ENCODE data around the gene GLP2R.
"Not testable (repeated sequence)": the region's sequence is repeated elsewhere in the genome, so short reads cannot be mapped to it uniquely, and the experiment has no call there.

Gene GLP2R

GRCh38 chr17:9908649-9909042, 82.9 kb downstream of the GLP2R start:
- no peak for DNase-seq (ENCODE audit: low read depth)
- H3K4me3 ChIP-seq (ENCODE audit: low read depth, low read length), result no peak overlapping the region

- no peak for DNase-seq (ENCODE audit: low read depth)
- no peak overlapping the region for H3K4me3 ChIP-seq (ENCODE audit: low read depth, low read length)
Observed at GRCh38 chr17:9911089-9911488, 85.4 kb downstream of the GLP2R start.

- DNase-seq (ENCODE audit: low read depth), result no peak
- H3K4me3 ChIP-seq (ENCODE audit: low read depth, low read length), result no peak overlapping the region
Observed at GRCh38 chr17:9912121-9913099, 86.7 kb downstream of the GLP2R start.

DNA sequence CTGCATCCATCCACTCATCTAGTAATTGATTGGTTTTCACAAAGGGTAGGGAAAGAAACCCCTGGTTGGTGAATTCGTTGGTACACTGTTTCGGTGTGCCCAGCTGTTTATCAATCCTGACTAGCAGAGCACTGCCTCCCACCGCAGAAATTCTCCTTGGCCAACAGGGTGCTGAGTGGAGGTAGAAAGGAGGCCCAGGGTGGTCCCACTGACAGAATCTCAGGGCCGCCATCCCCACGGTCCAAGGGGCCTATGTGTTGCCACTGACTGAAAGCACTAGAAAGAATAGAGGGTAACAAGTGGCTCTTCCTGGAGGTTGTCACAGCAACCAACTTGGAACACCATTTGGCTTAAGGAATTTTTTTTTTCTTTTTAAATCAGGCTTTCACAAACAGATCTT, 87.8 kb downstream of the GLP2R start:
- H3K4me3 ChIP-seq (ENCODE audit: low read depth, low read length), result no peak overlapping the region
- no peak for DNase-seq (ENCODE audit: low read depth)

GRCh38 chr17:9916108-9916507, 90.4 kb downstream of the GLP2R start:
- DNase-seq (ENCODE audit: low read depth), result no peak
- H3K4me3 ChIP-seq (ENCODE audit: low read depth, low read length), result no peak overlapping the region

DNA sequence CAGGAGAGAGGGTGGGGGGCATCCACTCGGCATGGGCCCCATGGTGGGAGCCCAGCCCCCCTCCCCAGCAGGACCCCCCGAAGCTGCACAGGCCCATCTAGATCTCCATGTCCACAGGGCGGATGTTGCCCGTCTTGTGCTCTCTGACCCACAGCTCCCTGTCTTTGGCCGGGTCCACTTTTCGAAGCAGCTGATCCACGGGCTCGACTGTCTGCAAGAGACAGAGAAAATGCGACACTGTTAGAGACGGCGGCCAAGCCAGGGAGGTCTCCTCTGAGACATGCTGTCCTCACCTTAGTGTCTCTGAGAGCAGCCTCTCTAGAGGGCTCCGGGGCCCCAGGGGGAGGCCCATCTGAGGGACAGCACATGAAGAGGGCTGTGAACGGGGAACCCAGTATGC, 91.4 kb downstream of the GLP2R start:
- H3K4me3 ChIP-seq (ENCODE audit: low read depth, low read length), result no peak overlapping the region
- no peak for DNase-seq (ENCODE audit: low read depth)

GRCh38 chr17:9917801-9918200, 92.1 kb downstream of the GLP2R start:
- DNase-seq (ENCODE audit: low read depth), result no peak
- no peak overlapping the region for H3K4me3 ChIP-seq (ENCODE audit: low read depth, low read length)

GRCh38 chr17:9918352-9918751, 92.6 kb downstream of the GLP2R start:
- DNase-seq (ENCODE audit: low read depth), result no peak

GRCh38 chr17:9918804-9919352, 93.2 kb downstream of the GLP2R start:
- no peak for DNase-seq (ENCODE audit: low read depth)

More at GRCh38 chr17:9918352-9918751, 92.6 kb downstream of the GLP2R start:
- no peak overlapping the region for H3K4me3 ChIP-seq (ENCODE audit: low read depth, low read length)

GRCh38 chr17:9921216-9921615, 95.5 kb downstream of the GLP2R start:
- not testable (repeated sequence) for DNase-seq (ENCODE audit: low read depth); H3K4me3 ChIP-seq (ENCODE audit: low read depth, low read length)

More at GRCh38 chr17:9918804-9919352, 93.2 kb downstream of the GLP2R start:
- H3K4me3 ChIP-seq (ENCODE audit: low read depth, low read length), result no peak overlapping the region

DNA sequence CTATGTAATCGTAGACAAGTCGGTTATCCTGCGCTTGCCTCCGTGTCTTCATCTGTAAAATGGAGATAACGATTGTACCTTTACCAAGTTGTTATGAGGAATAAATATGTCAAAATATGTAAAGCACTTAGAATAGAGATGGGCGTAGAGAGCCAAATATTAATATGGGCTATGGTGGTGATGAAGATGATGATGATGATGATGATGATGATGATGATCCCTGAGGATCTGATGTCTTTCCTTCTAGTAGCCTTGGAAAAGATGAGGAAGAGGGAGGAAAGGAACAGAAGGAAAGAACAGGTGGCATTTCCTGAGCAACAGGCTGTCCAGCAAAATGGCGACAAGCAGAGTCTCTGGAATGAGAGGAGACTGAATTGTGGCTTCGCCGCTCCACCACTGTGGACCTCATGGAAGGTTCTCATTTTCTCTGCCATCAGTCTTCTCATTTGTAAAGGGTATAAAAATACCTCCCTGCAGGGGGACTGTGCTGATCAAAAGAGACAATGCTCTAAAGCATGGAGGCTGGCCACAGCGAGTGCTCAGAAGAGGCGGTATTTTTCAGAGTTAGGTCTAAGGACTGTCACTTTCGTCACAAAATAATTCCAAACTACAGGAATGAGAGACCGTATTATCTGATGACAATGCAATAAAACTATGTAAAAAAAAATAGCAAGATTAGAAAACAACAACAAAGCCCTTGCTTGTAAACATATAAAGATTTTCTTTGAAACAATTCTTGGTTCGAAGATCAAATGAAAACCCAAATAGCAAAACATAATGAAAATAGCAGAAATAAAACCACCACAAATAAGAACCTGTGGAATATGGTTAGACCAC, 96.5 kb downstream of the GLP2R start:
- H3K4me3 ChIP-seq (ENCODE audit: low read depth, low read length), result no peak overlapping the region
- no peak for DNase-seq (ENCODE audit: low read depth)

- no peak overlapping the region for H3K4me3 ChIP-seq (ENCODE audit: low read depth, low read length)
- no peak for DNase-seq (ENCODE audit: low read depth)
Observed at GRCh38 chr17:9924735-9925191, 99.0 kb downstream of the GLP2R start.

- DNase-seq (ENCODE audit: low read depth), result no peak
- H3K4me3 ChIP-seq (ENCODE audit: low read depth, low read length), result no peak overlapping the region
Observed at GRCh38 chr17:9925457-9925856, 99.7 kb downstream of the GLP2R start.

GRCh38 chr17:9926150-9926804, 100.6 kb downstream of the GLP2R start:
- no peak for DNase-seq (ENCODE audit: low read depth)

DNA sequence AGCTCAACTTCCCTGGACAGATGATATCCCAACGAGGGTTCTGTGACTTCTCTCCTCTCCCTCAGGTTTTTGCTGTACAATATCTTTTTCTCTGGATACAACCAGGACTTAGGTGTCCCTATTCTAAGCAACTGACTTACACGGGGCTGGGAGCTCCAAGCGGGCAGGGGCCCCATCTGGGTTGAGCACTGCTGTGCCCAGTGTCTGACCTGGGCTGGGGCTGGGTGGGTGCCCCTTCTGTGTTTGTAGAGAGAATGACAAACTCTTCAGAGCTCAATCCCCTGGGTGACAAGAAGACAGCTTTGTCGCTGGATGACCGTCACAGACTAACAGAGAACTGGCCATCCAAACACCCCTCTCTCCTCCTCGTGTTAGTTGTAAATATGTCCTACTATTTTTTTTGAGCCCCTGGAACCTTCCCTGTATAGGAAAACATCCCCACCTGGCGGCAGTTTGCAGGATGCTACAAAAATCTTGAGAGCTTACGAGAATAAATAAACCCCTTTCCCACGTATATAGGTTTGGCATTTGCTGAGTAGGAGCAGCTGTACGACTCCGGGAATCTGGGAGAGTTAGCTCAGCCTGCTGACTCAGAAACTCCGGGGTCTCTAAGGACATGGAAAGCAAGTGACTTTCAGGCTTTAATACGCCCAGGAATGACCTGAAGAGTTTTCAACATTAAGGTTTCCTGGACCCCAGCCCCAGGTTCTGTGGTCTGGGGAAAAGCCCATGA, 103.0 kb downstream of the GLP2R start:
- H3K4me3 ChIP-seq (ENCODE audit: low read depth, low read length), result no peak overlapping the region
- peak; percentile 42 for DNase-seq (ENCODE audit: low read depth)

More at GRCh38 chr17:9926150-9926804, 100.6 kb downstream of the GLP2R start:
- H3K4me3 ChIP-seq (ENCODE audit: low read depth, low read length), result no peak overlapping the region

GRCh38 chr17:9929871-9930270, 104.1 kb downstream of the GLP2R start:
- no peak overlapping the region for H3K4me3 ChIP-seq (ENCODE audit: low read depth, low read length)
- no peak for DNase-seq (ENCODE audit: low read depth)

GRCh38 chr17:9931144-9931741, 105.5 kb downstream of the GLP2R start:
- no peak for DNase-seq (ENCODE audit: low read depth)
- no peak overlapping the region for H3K4me3 ChIP-seq (ENCODE audit: low read depth, low read length)

DNA sequence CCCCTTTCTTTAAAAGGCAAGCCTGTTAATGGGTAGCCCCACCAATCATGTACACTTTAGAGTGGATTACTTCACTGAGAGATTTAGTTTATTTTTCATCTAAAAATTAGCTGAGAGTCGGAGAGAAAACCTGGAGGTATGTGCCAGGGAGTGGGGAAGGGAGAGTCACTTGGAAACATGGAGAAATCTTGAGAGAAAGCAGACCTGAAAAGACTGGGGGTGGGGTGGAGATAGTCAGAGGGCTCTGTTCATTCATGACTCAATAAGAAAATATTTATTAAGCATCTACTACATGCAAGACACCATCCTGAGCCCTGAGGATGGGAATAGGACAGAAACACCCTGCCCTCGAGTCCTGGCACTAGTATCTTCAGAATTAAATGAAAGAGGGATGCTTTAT, 106.8 kb downstream of the GLP2R start:
- DNase-seq (ENCODE audit: low read depth), result no peak
- no peak overlapping the region for H3K4me3 ChIP-seq (ENCODE audit: low read depth, low read length)
